DOHH2 (cell line): Measurements from ENCODE around the gene MUC12.
"Not testable (repeated sequence)": the region's sequence is repeated elsewhere in the genome, so short reads cannot be mapped to it uniquely, and the experiment has no call there.

Source experiments
- H3F3A ChIP-seq: fragments of 200-600 bp; sonication (generic), shearing (Covaris generic); 2 replicates; pipeline ENCODE4 v1.6.0; 2016; ENCODE audit warnings: antibody characterized with exemption, mild to moderate bottlenecking; ENCODE audit not compliant: control insufficient read depth, insufficient read depth
- H3K27ac ChIP-seq: fragments of 200-600 bp; sonication (generic); 2 replicates; pipeline ENCODE4 v1.5.1; 2014; ENCODE audit warnings: low read depth, mild to moderate bottlenecking, low read length, moderate library complexity
- H3K27me3 ChIP-seq: fragments of 200-600 bp; sonication (generic); 2 replicates; pipeline ENCODE4 v1.6.1; 2014; ENCODE audit warnings: mild to moderate bottlenecking, low read length, mixed read lengths; ENCODE audit not compliant: control insufficient read depth
- H3K36me3 ChIP-seq: fragments of 200-600 bp; sonication (generic); 2 replicates; pipeline ENCODE4 v1.6.1; 2014; ENCODE audit warnings: mild to moderate bottlenecking, low read length, moderate library complexity, mixed read lengths; ENCODE audit not compliant: control insufficient read depth
- H3K4me1 ChIP-seq: fragments of 200-600 bp; sonication (generic); 2 replicates; pipeline ENCODE4 v1.6.1; 2014; ENCODE audit warnings: mild to moderate bottlenecking, low read length, mixed read lengths; ENCODE audit not compliant: control insufficient read depth
- H3K4me2 ChIP-seq: fragments of 200-600 bp; sonication (generic); 2 replicates; pipeline ENCODE4 v1.6.0; 2014; ENCODE audit warnings: mild to moderate bottlenecking, low read length, moderate library complexity
- H3K4me3 ChIP-seq: fragments of 200-600 bp; sonication (generic); 2 replicates; pipeline ENCODE4 v1.5.1; 2014; ENCODE audit warnings: mild to moderate bottlenecking, low read length, mixed read lengths
- H3K79me2 ChIP-seq: fragments of 200-600 bp; sonication (generic); 2 replicates; pipeline ENCODE4 v1.6.1; 2014; ENCODE audit warnings: mild to moderate bottlenecking, low read length, mixed read lengths; ENCODE audit not compliant: control insufficient read depth
- H3K9me2 ChIP-seq: fragments of 200-600 bp; sonication (generic); replicated peaks from 2 replicates; pipeline ENCODE4 v1.6.1; 2014; ENCODE audit warnings: mild to moderate bottlenecking, low read length, mixed read lengths; ENCODE audit not compliant: control insufficient read depth
- H3K9me3 ChIP-seq: fragments of 200-600 bp; sonication (generic); 2 replicates; pipeline ENCODE4 v1.6.1; 2014; ENCODE audit warnings: antibody characterized with exemption, low read length, mixed read lengths; ENCODE audit not compliant: control insufficient read depth, insufficient read depth
- H4K20me1 ChIP-seq: fragments of 200-600 bp; sonication (generic); 2 replicates; pipeline ENCODE4 v1.6.0; 2014; ENCODE audit warnings: low read depth, mild to moderate bottlenecking, antibody characterized with exemption, low read length, moderate library complexity; ENCODE audit not compliant: control insufficient read depth, insufficient read depth
- EZH2phosphoT487 ChIP-seq: fragments of 200-600 bp; sonication (generic); IDR thresholded peaks from 2 replicates; pipeline ENCODE4 v1.6.1; 2017; ENCODE audit warnings: borderline replicate concordance, mild to moderate bottlenecking, antibody characterized with exemption, low read length, moderate library complexity, mixed read lengths
- TF ChIP-seq, protein P1 (sequence below): fragments of 200-600 bp; sonication (generic); IDR thresholded peaks from one replicate; pipeline ENCODE4 v1.5.1; 2014; ENCODE audit warnings: antibody characterized with exemption, mild to moderate bottlenecking, low read depth, low read length; ENCODE audit not compliant: poor library complexity, severe bottlenecking

MUC12 gene

DNA sequence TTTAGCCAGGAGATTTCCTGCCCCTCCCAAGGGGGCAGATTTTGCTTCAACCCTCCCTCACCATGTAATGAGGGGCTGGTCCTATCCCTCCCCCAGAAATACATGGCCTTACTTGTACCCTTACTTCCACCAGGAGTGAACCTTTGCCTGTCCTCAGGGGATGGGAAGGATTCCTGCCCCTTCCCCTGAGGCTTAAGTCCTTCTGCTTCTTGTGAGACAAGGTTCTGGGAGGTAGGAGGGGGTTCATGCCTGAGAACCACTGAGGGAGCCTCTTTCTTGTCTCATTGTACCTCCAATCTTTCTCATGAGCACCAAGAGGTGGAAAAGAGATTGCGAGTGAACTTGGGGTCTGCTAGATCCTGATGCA lies 39.6 kb upstream of the MUC12 start:
- no peaks in the 10 kb centered on the region for H3K36me3 ChIP-seq
- no peak overlapping the region for H3K4me3 ChIP-seq
- H4K20me1 ChIP-seq = no peaks in the 10 kb centered on the region
- no peak overlapping the region for H3K4me2 ChIP-seq
- H3K9me3 ChIP-seq = no peaks in the 10 kb centered on the region
- H3K27ac ChIP-seq = no peak overlapping the region
- H3F3A ChIP-seq = no peaks in the 10 kb centered on the region
- no peak for TF ChIP-seq EZH2phosphoT487
- TF ChIP-seq, protein P1, sequence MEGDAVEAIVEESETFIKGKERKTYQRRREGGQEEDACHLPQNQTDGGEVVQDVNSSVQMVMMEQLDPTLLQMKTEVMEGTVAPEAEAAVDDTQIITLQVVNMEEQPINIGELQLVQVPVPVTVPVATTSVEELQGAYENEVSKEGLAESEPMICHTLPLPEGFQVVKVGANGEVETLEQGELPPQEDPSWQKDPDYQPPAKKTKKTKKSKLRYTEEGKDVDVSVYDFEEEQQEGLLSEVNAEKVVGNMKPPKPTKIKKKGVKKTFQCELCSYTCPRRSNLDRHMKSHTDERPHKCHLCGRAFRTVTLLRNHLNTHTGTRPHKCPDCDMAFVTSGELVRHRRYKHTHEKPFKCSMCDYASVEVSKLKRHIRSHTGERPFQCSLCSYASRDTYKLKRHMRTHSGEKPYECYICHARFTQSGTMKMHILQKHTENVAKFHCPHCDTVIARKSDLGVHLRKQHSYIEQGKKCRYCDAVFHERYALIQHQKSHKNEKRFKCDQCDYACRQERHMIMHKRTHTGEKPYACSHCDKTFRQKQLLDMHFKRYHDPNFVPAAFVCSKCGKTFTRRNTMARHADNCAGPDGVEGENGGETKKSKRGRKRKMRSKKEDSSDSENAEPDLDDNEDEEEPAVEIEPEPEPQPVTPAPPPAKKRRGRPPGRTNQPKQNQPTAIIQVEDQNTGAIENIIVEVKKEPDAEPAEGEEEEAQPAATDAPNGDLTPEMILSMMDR = no peak
- no peaks in the 10 kb centered on the region for H3K79me2 ChIP-seq
- no peaks in the 10 kb centered on the region for H3K27me3 ChIP-seq
- H3K9me2 ChIP-seq = no peaks in the 10 kb centered on the region
- 0 out of 2 replicates have a peak, but pooled peaks cover 4% of the 10 kb centered on the region for H3K4me1 ChIP-seq

DNA sequence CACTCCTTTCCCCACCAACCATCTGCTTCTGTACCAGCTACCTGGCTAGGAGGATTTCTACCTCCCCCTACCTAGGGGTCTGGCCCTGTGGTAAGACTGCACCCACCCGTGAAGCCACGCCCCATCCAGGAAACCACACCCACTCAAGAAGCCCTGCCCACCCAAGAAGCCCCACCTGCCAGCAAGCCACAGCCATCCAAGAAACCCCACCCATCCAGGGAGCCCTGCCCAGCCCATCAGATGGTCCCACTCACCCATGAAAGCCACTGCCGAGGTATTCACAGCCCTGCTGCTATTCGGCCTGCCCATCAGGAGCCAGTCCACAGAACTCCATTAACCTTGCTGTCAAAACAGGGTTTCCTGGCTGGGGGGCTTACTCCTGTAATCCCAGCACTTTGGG lies 35.6 kb upstream of the MUC12 start:
- 0 out of 2 replicates have a peak, but pooled peaks cover 4% of the 10 kb centered on the region for H3K4me1 ChIP-seq

DNA sequence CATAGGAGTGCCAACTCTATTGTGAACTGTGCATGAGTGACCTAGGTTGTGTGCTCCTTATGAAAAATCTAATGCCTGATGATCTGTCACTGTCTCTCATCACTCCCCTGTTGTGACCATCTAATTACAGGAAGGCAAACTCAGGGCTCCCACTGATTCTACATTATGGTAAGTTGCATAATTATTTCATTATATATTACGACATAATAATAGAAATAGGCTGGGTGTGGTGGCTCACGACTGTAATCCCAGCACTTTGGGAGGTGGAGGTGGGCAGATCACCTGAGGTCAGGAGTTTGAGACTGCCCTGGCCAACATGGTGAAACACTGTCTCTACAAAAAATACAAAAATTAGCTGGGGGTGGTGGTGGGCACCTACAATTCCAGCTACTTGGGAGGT lies 34.0 kb upstream of the MUC12 start:
- not testable (repeated sequence) for H3K27ac ChIP-seq, H3K4me2 ChIP-seq, H4K20me1 ChIP-seq, H3K9me2 ChIP-seq, H3K27me3 ChIP-seq, H3F3A ChIP-seq, H3K4me1 ChIP-seq, H3K9me3 ChIP-seq, H3K36me3 ChIP-seq, H3K79me2 ChIP-seq, H3K4me3 ChIP-seq

More for the DNA sequence above, 35.6 kb upstream of the MUC12 start:
- Histone ChIP-seq H3K4me2 (no peak overlapping the region), H3K79me2 (no peaks in the 10 kb centered on the region), H3K9me2 (no peaks in the 10 kb centered on the region), H3K27me3 (no peaks in the 10 kb centered on the region), H3K36me3 (no peaks in the 10 kb centered on the region), H3K4me3 (no peak overlapping the region), H3F3A (no peaks in the 10 kb centered on the region), H3K27ac (no peak overlapping the region), H4K20me1 (no peaks in the 10 kb centered on the region), H3K9me3 (no peaks in the 10 kb centered on the region)
- TF ChIP-seq, protein P1 = no peak
- no peak for TF ChIP-seq EZH2phosphoT487

DNA sequence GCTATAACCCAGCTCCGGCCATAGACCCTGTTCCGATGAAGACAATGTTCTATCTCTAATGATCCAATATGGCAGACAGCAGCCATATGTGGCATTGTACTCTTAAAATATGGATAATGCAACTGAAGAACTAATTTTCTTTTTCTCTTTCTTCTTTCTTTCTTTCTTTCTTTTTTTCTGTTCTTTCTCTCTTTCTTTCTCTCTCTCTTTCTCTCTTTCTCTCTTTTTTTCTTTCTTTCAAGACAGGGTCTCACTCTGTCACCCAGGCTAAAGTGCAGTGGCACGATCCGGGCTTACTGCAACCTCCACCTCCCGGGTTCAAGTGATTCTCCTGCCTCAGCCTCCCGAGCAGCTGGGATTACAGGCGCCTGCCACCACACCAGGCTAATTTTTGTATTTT lies 33.2 kb upstream of the MUC12 start:
- not testable (repeated sequence) for H3K4me1 ChIP-seq, H3K4me3 ChIP-seq, H3K27ac ChIP-seq, H3K4me2 ChIP-seq, H3K9me3 ChIP-seq, H3K9me2 ChIP-seq, H3K27me3 ChIP-seq, H3K79me2 ChIP-seq, H3F3A ChIP-seq, H3K36me3 ChIP-seq, H4K20me1 ChIP-seq
